ENCODE results near the gene ARPC4.
A peak's percentile ranks its signal among the peaks of the same experiment; 100 is the strongest.

The ARPC4 gene

DNA sequence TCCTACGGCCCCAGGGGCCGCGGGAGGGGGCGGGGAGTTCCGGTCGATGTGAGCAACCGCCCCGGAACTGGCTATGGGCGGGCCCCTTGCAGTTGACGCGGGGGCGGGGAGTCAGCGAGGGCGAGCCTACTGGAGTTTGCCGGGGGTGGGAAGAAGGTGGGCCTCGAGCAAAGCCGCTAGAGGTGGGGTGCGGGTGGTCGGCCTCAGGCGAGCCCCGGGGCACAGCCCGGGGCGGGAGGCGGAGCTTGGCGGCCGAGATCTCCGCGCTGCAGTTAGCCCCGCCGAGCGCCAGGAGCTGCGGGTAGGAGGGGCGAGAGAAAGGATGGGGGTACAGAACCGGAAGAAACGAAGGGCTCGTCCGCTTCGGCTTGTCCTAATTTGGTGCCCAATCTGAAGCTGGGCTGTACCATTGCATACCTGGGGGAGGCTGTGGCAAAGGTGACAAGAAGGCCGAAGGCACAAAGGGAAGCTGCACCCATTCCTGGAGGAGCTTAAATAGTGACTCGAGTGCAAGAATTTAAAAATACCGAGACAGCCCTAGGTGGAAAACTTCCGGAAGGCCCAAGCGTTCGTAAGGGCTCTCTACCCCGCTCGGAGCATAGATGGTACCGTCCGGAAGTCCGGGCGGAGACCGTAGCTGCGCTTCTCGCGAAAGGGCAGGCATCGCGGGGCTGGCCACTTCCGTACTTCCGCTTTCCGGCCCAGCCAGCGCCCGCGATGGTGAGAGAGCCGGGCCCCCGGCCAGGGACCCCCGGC lies at the start of gene ARPC4, which contains the start of gene TADA3:
TSS of gene ARPC4 (plus strand) at position 678 of the 756 bp plus-strand sequence. CDS start at position 718, 40 bp downstream.
TSS of gene TADA3 (minus strand) at position 69 of the 756 bp plus-strand sequence. CDS start 1,007 bp downstream, outside the sequence.
- peak; percentile 86 for DNase-seq

- DNase-seq, result no peak
Observed at GRCh38 chr3:9743548-9743947, 49.3 kb upstream of the ARPC4 start.

GRCh38 chr3:9744162-9744561 lies 48.7 kb upstream of the ARPC4 start:
- DNase-seq, result no peak

DNA sequence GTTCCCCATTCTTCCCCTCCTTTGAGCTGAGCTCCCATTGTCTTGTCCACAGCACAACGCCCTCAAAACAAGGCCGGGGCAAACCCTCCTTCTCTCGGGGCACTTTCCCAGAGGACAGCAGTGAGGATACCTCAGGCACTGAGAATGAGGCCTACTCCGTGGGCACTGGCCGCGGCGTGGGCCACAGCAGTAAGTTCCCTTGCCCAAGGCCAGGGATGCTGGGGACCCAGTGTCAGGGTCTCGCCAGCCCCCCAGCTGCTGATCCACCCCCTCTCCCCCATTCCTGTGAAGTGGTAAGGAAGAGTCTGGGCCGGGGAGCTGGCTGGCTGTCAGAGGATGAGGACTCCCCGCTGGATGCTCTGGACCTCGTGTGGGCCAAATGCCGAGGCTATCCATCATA lies 47.4 kb upstream of the ARPC4 start:
- DNase-seq, result no peak

- DNase-seq, result no peak
Observed at GRCh38 chr3:9746330-9746729, 46.6 kb upstream of the ARPC4 start.

DNA sequence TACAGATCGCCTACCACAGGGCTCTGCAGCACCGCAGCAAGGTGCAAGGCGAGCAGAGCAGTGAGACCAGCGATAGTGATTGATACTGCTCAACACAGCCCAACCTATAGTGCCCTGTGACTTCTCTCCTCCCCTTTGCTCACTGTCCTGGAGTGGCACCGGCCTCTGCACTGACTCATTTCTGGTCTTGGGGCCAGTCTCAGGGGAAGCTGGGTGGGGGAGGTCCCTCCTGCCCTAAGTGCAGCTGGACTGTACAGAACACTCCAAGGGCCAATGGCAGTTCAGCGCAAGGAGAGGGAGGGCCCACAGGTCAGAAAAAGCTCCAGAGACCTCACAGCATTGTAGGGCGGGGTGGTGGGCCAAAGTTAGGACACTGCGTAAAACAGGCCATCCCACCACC lies 45.6 kb upstream of the ARPC4 start:
- no peak for DNase-seq

GRCh38 chr3:9748031-9748430 lies 44.9 kb upstream of the ARPC4 start:
- no peak for DNase-seq

DNA sequence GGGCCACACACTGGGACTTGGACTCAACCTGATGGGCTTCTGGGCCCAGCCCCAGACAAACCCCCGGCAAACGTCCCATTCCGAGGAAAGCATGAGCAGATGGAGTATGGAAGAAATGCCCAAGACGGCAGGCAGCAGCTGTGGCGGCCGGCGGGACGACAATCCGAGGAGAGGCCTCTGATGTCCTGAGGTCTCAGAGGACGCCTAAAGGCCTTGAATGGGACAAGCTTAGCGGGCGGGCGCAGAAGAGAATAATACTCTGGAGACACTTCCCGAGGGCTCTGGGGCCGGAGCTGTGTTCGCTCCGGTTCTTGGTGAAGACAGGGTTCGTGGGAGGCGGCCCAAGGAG lies 43.6 kb upstream of the ARPC4 start:
- DNase-seq, result no peak

GRCh38 chr3:9749645-9750555 lies 43.0 kb upstream of the ARPC4 start, which contains the start of gene OGG1:
Gene OGG1 (plus strand): TSS chr3:9749952. CDS start chr3:9750287, 335 bp downstream.
- DNase-seq, result peak; percentile 96

- no peak for DNase-seq
Observed at GRCh38 chr3:9750556-9751411, 42.1 kb upstream of the ARPC4 start.

GRCh38 chr3:9754678-9755077 lies 38.2 kb upstream of the ARPC4 start:
- no peak for DNase-seq

GRCh38 chr3:9757427-9757826 lies 35.5 kb upstream of the ARPC4 start:
- no peak for DNase-seq

- no peak for DNase-seq
Observed at GRCh38 chr3:9760779-9761505, 31.9 kb upstream of the ARPC4 start.

GRCh38 chr3:9761919-9762318 lies 31.0 kb upstream of the ARPC4 start:
- DNase-seq, result no peak

GRCh38 chr3:9762871-9763270 lies 30.0 kb upstream of the ARPC4 start:
- DNase-seq, result no peak

DNA sequence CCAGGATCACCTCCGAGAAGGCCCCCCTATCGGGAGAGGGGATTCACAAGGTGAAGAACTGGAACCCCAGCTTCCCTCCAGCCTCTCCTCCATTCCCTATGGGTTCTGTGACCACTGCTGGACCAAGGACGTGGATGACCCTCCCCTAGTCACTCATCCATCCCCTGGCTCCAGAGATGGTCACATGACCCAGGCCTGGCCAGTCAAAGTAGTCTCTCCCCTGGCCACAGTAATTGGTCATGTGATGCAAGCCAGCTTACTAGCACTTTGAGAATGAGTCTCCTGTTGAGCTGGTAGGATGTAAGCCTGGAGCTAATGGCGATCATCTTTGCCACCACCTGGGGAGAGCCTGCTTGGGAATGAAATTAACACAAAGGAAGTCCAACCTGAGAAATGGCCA lies 27.0 kb upstream of the ARPC4 start:
- DNase-seq, result no peak

DNA sequence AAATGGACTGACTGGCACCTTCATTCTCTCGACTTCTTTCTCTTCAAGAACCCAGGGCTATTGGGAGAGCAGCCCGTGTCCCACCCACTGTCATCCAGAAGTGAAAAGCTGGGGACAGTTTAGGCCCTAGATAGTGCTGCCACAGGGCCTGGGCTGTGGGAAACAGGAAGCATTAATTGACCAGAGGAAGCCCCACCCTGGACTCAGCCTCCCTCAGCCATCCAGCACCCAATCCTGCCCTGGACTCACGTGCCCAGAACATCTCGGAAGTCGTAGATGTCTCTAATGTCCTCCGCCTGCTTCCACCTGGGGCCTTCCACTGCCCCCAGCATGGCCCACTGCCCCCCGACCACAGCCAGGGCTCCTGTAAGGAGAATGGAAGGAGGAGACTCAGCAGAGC lies 25.5 kb upstream of the ARPC4 start:
- DNase-seq, result no peak

GRCh38 chr3:9768141-9768775 lies 24.6 kb upstream of the ARPC4 start:
- no peak for DNase-seq

GRCh38 chr3:9769012-9769411 lies 23.9 kb upstream of the ARPC4 start:
- no peak for DNase-seq

- DNase-seq, result peak; percentile 78
Observed at GRCh38 chr3:9769426-9770275, 23.2 kb upstream of the ARPC4 start, which contains the start of gene CAMK1. Gene CAMK1 (minus strand): TSS chr3:9769947. CDS start chr3:9767749, 2,198 bp downstream.

All from 8988T (cell line).